ENCODE measurements around the gene HSPA8. TPM values are rescaled to one million over a fixed set of nuclear protein-coding genes. Genes with fewer than 3 reads are reported as not detected.

The HSPA8 gene
- total and polyA plus RNA-seq, 2 experiments from 2014 or later = 826 to 2,903 TPM

GRCh38 chr11:123045101-123045500 is 16.8 kb downstream of the HSPA8 start:
- H2AFZ ChIP-seq = no peak overlapping the region
- H3K27ac ChIP-seq (ENCODE audit: low read depth) = no peak overlapping the region
- H4K20me1 ChIP-seq (replicated peaks; ENCODE audit: insufficient read depth) = no peaks in the 10 kb centered on the region
- ATAC-seq (no peak), DNase-seq (ENCODE audit: low spot score) (no peak)
- no peaks in the 10 kb centered on the region for H3F3A ChIP-seq (replicated peaks; ENCODE audit: low read depth)
- Mint-ChIP-seq H3K4me1 (no peaks in the 10 kb centered on the region; the same call in 2 of the 3 replicates), H3K9me3 (no peaks in the 10 kb centered on the region), H3K36me3 (ENCODE audit: low read depth) (no peaks in the 10 kb centered on the region), H3K27me3 (ENCODE audit: insufficient read depth, low read depth, poor library complexity) (peaks cover 5% of the 10 kb centered on the region), H3K27ac (no peak overlapping the region), H3K4me3 (no peak overlapping the region)
- no peaks in the 10 kb centered on the region for H3K79me2 ChIP-seq (replicated peaks; ENCODE audit: insufficient read depth)
- no peak overlapping the region for H3K4me2 ChIP-seq
- no peaks in the 10 kb centered on the region for H3K9me2 ChIP-seq (ENCODE audit: insufficient read depth)
- no peaks in the 10 kb centered on the region for H3K27me3 ChIP-seq (ENCODE audit: insufficient read depth)
- no peaks in the 10 kb centered on the region for H3K36me3 ChIP-seq (ENCODE audit: insufficient read depth)
- no peak overlapping the region for H3K4me3 ChIP-seq
- H3K4me1 ChIP-seq (ENCODE audit: insufficient read depth) = no peaks in the 10 kb centered on the region
- no peak for TF ChIP-seq ETS1 (IDR thresholded peaks at IDR 0.05)
- TF ChIP-seq EZH2 (IDR thresholded peaks at IDR 0.05; ENCODE audit: low read depth, unreplicated experiment) = no peak
- TF ChIP-seq CTCF (conservative IDR thresholded peaks at IDR 0.05; ENCODE audit: low read depth in 2 of 2) = no peak
- no peak for TF ChIP-seq EZH2phosphoT487 (IDR thresholded peaks at IDR 0.05; ENCODE audit: unreplicated experiment)
- TF ChIP-seq JUNB (IDR thresholded peaks at IDR 0.05; ENCODE audit: unreplicated experiment) = no peak
- no peak for TF ChIP-seq STAT1 (IDR thresholded peaks at IDR 0.05; ENCODE audit: unreplicated experiment)
- no peak for TF ChIP-seq REST (IDR thresholded peaks at IDR 0.05; ENCODE audit: unreplicated experiment)
- TF ChIP-seq NANOG (IDR thresholded peaks at IDR 0.05; ENCODE audit: borderline replicate concordance) = no peak
- no peak for TF ChIP-seq CREB1 (CRISPR knock-in tag; IDR thresholded peaks at IDR 0.05; ENCODE audit: low read depth)
- TF ChIP-seq ZNF331 (CRISPR knock-in tag; IDR thresholded peaks at IDR 0.05; ENCODE audit: low read depth) = no peak
- no peak for TF ChIP-seq ZNF114 (CRISPR knock-in tag; IDR thresholded peaks at IDR 0.05)
